HG03460 (cell line): ENCODE results near the gene CTSE.
"Not testable (repeated sequence)": the region's sequence is repeated elsewhere in the genome, so short reads cannot be mapped to it uniquely, and the experiment has no call there.

Experiments
- ATAC-seq: cut with Tn5 transposase; IDR thresholded peaks from one replicate; pipeline ENCODE4 v1.9.1; 2021; ENCODE audit not compliant: unreplicated experiment

Gene CTSE

GRCh38 chr1:206023695-206024094 is at the start of gene CTSE:
CTSE (minus strand) TSS chr1:206023895; CDS start chr1:206023791, 104 bp downstream.
- ATAC-seq, result no peak

- no peak for ATAC-seq
Measured at GRCh38 chr1:206070627-206071304, 47.1 kb upstream of the CTSE start.

DNA sequence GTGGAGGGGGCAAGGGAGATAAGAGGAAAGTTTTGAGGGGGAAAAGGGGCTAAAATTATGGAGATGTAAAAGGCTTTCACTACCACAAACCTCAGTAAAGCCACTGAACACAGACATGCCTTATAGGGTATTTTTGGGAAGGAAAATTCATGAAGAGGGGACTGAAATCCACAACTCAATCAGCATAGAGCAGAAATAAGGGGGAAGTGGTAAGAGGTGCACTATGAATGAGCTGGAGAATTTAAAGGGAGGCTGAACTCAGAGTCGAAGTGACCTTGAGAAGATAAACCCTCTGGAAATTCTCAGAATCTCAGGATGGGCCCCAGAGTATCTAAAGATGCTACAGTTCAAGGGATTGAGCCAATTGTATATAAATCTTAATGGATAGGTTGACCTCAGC is 44.6 kb upstream of the CTSE start:
- no peak for ATAC-seq

DNA sequence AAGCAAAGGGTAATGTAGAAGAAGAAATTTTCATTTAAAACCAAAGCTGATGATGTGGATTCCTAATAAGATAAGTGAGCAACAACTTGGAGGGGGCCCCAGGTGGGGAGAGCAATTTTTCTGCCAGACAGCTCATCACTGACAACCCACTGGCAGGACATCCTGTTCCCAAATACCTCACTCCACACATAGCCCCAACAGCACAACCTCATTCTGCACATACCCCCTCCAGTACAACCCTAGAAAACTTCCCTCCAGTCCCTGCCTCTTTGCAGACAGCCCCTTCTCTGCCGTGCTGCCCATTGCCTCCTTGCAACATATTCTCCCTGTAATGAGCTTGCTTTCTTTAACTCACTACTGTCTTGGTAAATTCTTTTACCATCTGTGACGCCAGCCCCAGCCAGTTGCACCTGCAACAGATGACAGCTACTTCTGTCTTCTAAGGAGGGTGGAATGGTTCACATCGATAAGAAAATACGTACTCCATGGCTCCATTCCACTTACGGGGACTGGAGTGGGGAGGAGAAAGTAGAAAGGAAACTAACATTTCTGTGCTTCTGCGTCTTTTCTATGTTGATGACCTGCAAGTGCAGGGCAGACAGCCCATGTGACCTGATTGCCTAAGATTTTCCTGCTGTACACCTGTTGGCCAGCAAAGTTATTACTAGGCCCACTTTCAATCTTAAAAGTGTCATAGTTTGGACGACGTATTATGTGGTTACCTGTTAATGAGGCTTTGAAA is 44.0 kb upstream of the CTSE start:
- ATAC-seq, result no peak

DNA sequence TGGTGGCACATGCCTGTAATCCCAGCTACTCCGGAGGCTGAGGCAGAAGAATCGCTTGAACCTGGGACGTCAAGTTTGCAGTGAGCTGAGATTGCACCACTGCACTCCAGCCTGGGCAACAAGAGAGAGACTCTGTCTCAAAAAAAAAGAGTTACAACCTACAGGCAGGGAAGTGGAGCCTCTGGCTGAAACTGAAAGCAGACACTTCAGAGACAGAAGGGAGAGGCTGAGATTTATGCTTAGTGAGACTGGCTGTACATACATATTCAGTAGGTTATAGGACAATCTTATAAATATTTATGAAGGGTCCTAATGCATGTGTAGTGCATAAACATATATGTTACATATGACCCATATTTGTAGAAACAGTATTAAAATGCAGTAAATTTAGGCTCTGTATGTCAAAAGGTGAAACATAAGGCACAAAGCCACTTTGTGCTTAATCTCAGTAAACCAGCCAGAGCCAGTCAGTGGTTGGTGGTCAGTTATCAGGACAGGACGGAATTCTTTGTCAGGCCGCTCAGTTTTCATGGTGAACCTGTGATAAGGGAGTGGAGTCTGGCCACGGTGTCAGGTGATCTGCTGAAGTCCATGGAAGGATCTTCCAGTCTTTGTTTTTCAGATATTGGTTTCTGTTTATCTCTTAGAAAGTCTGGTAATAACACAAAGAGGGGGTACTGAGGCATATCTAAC is 42.9 kb upstream of the CTSE start:
- ATAC-seq, result peak; percentile 93

GRCh38 chr1:206065547-206066145 is 42.0 kb upstream of the CTSE start:
- no peak for ATAC-seq

DNA sequence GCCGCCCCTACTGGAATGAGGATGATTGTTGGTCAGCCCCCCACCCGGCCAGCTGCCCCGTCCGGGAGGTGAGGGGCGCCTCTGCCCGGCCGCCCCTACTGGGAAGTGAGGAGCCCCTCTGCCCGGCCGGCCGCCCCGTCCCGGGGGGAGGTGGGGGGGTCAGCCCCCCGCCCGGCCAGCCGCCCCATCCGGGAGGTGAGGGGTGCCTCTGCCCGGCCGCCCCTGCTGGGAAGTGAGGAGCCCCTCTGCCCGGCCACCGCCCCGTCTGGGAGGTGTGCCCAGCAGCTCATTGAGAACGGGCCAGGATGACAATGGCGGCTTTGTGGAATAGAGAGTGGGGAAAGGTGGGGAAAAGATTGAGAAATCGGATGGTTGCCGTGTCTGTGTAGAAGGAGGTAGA is 40.8 kb upstream of the CTSE start:
- not testable (repeated sequence) for ATAC-seq

DNA sequence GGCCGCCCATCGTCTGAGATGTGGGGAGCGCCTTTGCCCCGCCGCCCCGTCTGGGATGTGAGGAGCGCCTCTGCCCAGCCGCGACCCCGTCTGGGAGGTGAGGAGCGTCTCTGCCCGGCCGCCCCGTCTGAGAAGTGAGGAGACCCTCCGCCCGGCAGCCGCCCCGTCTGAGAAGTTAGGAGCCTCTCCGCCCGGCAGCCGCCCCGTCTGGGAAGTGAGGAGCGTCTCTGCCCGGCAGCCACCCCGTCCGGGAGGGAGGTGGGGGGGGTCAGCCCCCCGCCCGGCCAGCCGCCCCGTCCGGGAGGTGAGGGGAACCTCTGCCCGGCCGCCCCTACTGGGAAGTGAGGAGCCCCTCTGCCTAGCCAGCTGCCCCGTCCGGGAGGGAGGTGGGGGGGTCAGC is 40.3 kb upstream of the CTSE start:
- not testable (repeated sequence) for ATAC-seq

GRCh38 chr1:206062464-206062863 is 38.8 kb upstream of the CTSE start:
- ATAC-seq, result no peak

GRCh38 chr1:206060844-206061243 is 37.1 kb upstream of the CTSE start:
- no peak for ATAC-seq

- ATAC-seq, result no peak
Measured at GRCh38 chr1:206059355-206059915, 35.7 kb upstream of the CTSE start.

DNA sequence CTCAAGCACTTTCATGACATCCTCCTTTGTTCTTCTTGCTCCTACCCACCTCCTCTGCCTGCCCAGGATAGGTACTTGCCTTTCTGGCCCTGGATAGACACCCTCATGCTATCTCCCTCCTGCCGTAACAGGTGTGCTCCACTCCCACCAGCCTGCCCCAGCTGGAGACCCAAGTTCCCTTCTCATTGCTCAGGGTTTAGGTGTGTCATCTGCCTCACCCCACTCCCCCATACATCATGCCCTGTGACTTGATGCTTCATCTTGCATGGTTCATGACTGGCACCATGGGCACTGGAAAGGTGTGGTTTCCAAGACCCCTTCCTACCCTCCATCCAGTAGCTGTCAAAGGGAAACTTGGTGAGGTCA is 35.2 kb upstream of the CTSE start:
- no peak for ATAC-seq

- ATAC-seq, result not testable (repeated sequence)
Measured at GRCh38 chr1:206058289-206058926, 34.7 kb upstream of the CTSE start.

DNA sequence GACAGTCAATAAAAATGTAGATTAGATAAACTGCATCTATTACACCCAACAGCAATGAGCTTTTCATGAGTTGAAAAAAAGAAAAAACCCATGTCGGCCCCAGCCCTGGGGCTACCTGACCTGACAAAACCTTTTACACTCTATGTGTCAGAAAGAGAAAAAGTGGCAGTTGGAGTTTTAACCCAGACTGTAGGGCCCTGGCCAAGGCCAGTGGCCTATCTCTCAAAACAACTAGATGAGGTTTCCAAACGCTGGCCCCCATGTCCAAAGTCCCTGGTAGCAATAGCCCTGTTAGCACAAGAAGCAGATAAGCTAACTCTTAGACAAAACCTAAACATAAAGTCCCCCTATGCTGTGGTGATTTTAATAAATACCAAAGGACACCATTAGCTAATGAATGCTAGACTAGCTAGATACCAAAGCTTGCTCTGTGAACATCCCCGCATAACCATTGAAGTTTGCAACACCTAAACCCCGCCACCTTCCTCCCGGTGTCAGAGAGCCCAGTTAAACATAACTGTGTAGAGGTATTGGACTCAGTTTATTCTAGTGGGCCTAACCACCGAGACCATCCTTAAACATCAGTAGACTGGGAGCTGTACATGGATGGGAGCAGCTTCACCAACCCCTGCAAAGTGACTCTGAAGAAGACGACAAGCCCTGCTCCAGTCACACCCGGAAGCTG is 32.1 kb upstream of the CTSE start:
- ATAC-seq, result not testable (repeated sequence)

GRCh38 chr1:206055069-206055625 is 31.5 kb upstream of the CTSE start:
- ATAC-seq, result not testable (repeated sequence)

- not testable (repeated sequence) for ATAC-seq
Measured at GRCh38 chr1:206053616-206054015, 29.9 kb upstream of the CTSE start.

DNA sequence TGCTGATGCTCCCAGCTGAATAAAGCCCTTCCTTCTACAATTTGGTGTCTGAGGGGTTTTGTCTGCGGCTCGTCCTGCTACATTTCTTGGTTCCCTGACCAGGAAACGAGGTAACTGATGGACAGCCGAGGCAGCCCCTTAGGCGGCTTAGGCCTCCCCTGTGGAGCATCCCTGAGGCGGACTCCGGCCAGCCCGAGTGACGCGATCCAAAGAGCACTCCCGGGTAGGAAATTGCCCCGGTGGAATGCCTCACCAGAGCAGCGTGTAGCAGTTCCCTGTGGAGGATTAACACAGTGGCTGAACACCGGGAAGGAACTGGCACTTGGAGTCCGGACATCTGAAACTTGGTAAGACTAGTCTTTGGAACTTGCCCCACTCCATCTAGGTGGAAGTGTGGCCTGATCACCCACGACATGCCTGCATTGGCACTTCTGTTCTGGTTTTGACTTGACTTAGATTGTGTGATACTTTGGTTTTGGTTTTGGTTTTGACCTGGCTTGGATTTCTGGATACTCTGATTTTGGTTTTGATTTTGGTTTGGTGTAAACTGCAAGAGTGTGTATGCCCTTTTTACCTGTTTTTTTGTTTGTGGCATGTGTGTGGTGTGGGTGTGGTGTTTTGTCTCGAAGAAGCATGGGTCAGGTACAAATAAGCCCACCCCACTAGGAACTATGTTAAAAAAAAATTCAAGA is 29.4 kb upstream of the CTSE start, which contains the start of gene RHEX:
Gene RHEX, plus strand, starts transcription at position 255 of the 692 bp plus-strand sequence. CDS start 44,656 bp downstream, outside the sequence.
- not testable (repeated sequence) for ATAC-seq

DNA sequence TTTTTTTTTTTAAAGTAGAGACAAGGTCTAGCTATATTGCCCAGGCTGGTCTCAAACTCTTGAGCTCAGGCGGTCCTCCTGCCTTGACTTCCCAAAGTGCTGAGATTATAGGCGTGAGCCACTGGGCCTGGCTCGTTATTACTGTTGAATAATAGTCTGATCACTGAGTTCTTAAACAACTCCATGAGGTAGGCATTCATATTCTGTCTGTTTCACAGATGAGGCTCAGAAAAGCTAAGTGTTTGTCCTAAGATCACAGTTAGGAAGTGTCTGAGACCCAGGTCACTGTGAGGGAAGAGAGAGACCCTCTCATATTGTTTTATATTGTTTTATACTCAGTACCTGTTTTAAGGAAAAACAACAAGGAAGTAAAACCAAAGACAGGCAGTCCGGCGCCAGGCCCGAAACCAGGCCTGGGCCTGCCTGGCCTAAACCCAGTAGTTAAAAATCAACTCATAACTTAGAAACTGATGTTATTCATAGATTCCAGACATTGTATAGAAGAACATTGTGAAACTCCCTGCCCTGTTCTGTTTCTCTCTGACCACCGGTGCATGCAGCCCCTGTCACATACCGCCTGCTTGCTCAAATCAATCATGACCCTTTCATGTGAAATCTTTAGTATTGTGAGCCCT is 28.7 kb upstream of the CTSE start:
- not testable (repeated sequence) for ATAC-seq
